Lower lobe of right lung (tissue), 2 donors: ENCODE data around the gene RAB31. TPM values are rescaled to one million over a fixed set of nuclear protein-coding genes. Genes with fewer than 3 reads are reported as not detected.

ENCODE experiments used
- ATAC-seq, 2 donors: fragments of 200-7000 bp; cut with Tn5 transposase; one replicate each; pipeline ENCODE4 v1.9.1; 2020 to 2022; ENCODE audit warnings: mild to moderate bottlenecking in 2 of 2, moderate library complexity in 2 of 2
- DNase-seq: peaks from one replicate; pipeline ENCODE4 v3.0.0-alpha.2; 2020
- H3K27ac ChIP-seq: fragments of 200-600 bp; one replicate; pipeline ENCODE4 v1.8.0; 2022
- H3K27me3 ChIP-seq: fragments of 200-600 bp; one replicate; pipeline ENCODE4 v1.8.0; 2022; ENCODE audit warnings: low read depth
- H3K36me3 ChIP-seq: fragments of 200-600 bp; one replicate; pipeline ENCODE4 v1.8.0; 2022; ENCODE audit warnings: mild to moderate bottlenecking
- H3K4me1 ChIP-seq: fragments of 200-600 bp; one replicate; pipeline ENCODE4 v1.8.0; 2022
- H3K4me3 ChIP-seq: fragments of 200-600 bp; one replicate; pipeline ENCODE4 v1.8.0; 2022; ENCODE audit warnings: mild to moderate bottlenecking
- H3K9me3 ChIP-seq: fragments of 200-600 bp; one replicate; pipeline ENCODE4 v1.8.0; 2022
- intact Hi-C: fragments of 100-400 bp; cut with DNase I; formaldehyde crosslinking; loops from one replicate; pipeline ENCODE4 v1.11.0; 2022
- total RNA-seq: library from RNA; stranded (reverse); fragmentation: NEBNext Ultra II Directional; extraction: Animal tissue kit (Norgen Biotek cat#: 25700); gene quantifications from one replicate; pipeline ENCODE4 v1.2.1, GENCODE V29; 2021
- TF ChIP-seq, protein P1 (sequence below): fragments of 200-600 bp; IDR thresholded peaks from one replicate; pipeline ENCODE4 v1.8.0; 2022; ENCODE audit warnings: antibody characterized with exemption, mild to moderate bottlenecking
- donor health status: DM: no; HTN: yes; CAD: no; lungs with severe emphysema.

RAB31 gene
- total RNA-seq, 1 donor from 2014 or later = 110 TPM

GRCh38 chr18:9810994-9811705 is 103.0 kb downstream of the RAB31 start:
- no peak overlapping the region for H3K27ac ChIP-seq

DNA sequence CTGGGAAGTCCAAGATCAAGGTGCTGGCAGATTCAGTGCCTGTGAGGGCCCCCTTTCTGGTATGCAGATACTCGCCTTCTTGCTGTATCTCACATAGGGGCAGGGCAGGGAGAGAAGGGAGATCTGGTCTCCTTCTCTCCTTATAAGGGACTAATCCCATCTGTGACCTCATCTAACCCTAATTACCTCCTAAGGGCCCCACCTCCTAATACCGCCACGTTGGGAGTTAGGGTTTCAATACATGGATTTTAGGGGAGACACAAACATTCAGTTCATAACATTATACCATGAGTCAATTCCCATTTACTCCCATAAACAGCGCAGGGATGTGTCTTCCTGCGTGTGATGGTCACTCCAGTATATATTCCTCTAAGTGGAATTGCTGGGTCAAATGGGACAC is 103.9 kb downstream of the RAB31 start:
- TF ChIP-seq, protein P1, sequence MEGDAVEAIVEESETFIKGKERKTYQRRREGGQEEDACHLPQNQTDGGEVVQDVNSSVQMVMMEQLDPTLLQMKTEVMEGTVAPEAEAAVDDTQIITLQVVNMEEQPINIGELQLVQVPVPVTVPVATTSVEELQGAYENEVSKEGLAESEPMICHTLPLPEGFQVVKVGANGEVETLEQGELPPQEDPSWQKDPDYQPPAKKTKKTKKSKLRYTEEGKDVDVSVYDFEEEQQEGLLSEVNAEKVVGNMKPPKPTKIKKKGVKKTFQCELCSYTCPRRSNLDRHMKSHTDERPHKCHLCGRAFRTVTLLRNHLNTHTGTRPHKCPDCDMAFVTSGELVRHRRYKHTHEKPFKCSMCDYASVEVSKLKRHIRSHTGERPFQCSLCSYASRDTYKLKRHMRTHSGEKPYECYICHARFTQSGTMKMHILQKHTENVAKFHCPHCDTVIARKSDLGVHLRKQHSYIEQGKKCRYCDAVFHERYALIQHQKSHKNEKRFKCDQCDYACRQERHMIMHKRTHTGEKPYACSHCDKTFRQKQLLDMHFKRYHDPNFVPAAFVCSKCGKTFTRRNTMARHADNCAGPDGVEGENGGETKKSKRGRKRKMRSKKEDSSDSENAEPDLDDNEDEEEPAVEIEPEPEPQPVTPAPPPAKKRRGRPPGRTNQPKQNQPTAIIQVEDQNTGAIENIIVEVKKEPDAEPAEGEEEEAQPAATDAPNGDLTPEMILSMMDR = no peak
- no peak overlapping the region for H3K4me3 ChIP-seq
- no peak for ATAC-seq
- H3K4me1 ChIP-seq = peaks cover 17% of the 10 kb centered on the region
- H3K36me3 ChIP-seq = peaks cover 8% of the 10 kb centered on the region
- no peaks in the 10 kb centered on the region for H3K9me3 ChIP-seq
- DNase-seq = no peak
- no peak overlapping the region for H3K27ac ChIP-seq
- no peaks in the 10 kb centered on the region for H3K27me3 ChIP-seq
- intact Hi-C loops = no loop called here

More at GRCh38 chr18:9810994-9811705, 103.0 kb downstream of the RAB31 start:
- no peak overlapping the region for H3K4me3 ChIP-seq
- TF ChIP-seq, protein P1 = no peak
- DNase-seq (no peak), ATAC-seq (no peak)
- peaks cover 17% of the 10 kb centered on the region for H3K4me1 ChIP-seq
- no peaks in the 10 kb centered on the region for H3K27me3 ChIP-seq
- intact Hi-C loops = no loop called here
- H3K9me3 ChIP-seq = no peaks in the 10 kb centered on the region
- peaks cover 2% of the 10 kb centered on the region for H3K36me3 ChIP-seq

GRCh38 chr18:9814431-9814830 is 106.3 kb downstream of the RAB31 start:
- Histone ChIP-seq H3K36me3 (peaks cover 8% of the 10 kb centered on the region), H3K27me3 (no peaks in the 10 kb centered on the region), H3K4me3 (no peak overlapping the region), H3K27ac (no peak overlapping the region), H3K4me1 (peaks cover 3% of the 10 kb centered on the region), H3K9me3 (no peaks in the 10 kb centered on the region)
- DNase-seq (no peak), ATAC-seq (peak; percentile 71 to 91)
- TF ChIP-seq, protein P1 = no peak
- intact Hi-C loops = no loop called here

- DNase-seq (no peak), ATAC-seq (no peak)
- H3K9me3 ChIP-seq = no peaks in the 10 kb centered on the region
- peaks cover 8% of the 10 kb centered on the region for H3K36me3 ChIP-seq
- H3K27me3 ChIP-seq = no peaks in the 10 kb centered on the region
- H3K27ac ChIP-seq = no peak overlapping the region
- H3K4me1 ChIP-seq = no peaks in the 10 kb centered on the region
- TF ChIP-seq, protein P1 = no peak
- H3K4me3 ChIP-seq = no peak overlapping the region
- intact Hi-C loops = no loop called here
Observed at GRCh38 chr18:9817286-9817685, 109.2 kb downstream of the RAB31 start.

GRCh38 chr18:9817725-9818422 is 109.8 kb downstream of the RAB31 start:
- no peak for DNase-seq
- ATAC-seq = no peak
- Histone ChIP-seq H3K4me3 (no peak overlapping the region), H3K36me3 (peaks cover 8% of the 10 kb centered on the region), H3K27me3 (no peaks in the 10 kb centered on the region), H3K4me1 (no peaks in the 10 kb centered on the region), H3K9me3 (no peaks in the 10 kb centered on the region), H3K27ac (no peak overlapping the region)
- intact Hi-C loops = no loop called here
- TF ChIP-seq, protein P1 = no peak
